Measurements from ENCODE around the gene KDF1.
"Not testable (repeated sequence)": the region's sequence is repeated elsewhere in the genome, so short reads cannot be mapped to it uniquely, and the experiment has no call there.

Gene KDF1

GRCh38 chr1:26994020-26994786 lies 33.9 kb upstream of the KDF1 start:
- no peak for DNase-seq

- DNase-seq, result peak; percentile 82
Observed at GRCh38 chr1:26993237-26994019, 33.2 kb upstream of the KDF1 start, which contains the start of gene TRNP1. Gene TRNP1, plus strand, starts transcription at chr1:26993692. Its CDS starts 95 bp downstream, at chr1:26993787.

- DNase-seq, result peak; percentile 65
Observed at GRCh38 chr1:26991310-26992116, 31.2 kb upstream of the KDF1 start.

- DNase-seq, result not testable (repeated sequence)
Observed at GRCh38 chr1:26989403-26990109, 29.3 kb upstream of the KDF1 start.

GRCh38 chr1:26986658-26987057 lies 26.4 kb upstream of the KDF1 start:
- no peak for DNase-seq

- DNase-seq, result no peak
Observed at GRCh38 chr1:26984291-26984690, 24.0 kb upstream of the KDF1 start.

GRCh38 chr1:26983863-26984262 lies 23.6 kb upstream of the KDF1 start:
- no peak for DNase-seq

- no peak for DNase-seq
Observed at GRCh38 chr1:26981146-26981846, 21.0 kb upstream of the KDF1 start.

- no peak for DNase-seq
Observed at GRCh38 chr1:26978901-26979300, 18.6 kb upstream of the KDF1 start.

- no peak for DNase-seq
Observed at GRCh38 chr1:26976621-26977510, 16.6 kb upstream of the KDF1 start.

GRCh38 chr1:26972821-26973220 lies 12.6 kb upstream of the KDF1 start:
- DNase-seq, result no peak

GRCh38 chr1:26972390-26972789 lies 12.1 kb upstream of the KDF1 start:
- no peak for DNase-seq

- no peak for DNase-seq
Observed at GRCh38 chr1:26971590-26971989, 11.3 kb upstream of the KDF1 start.

GRCh38 chr1:26970810-26971209 lies 10.5 kb upstream of the KDF1 start:
- no peak for DNase-seq

- no peak for DNase-seq
Observed at GRCh38 chr1:26965628-26966027, 5.4 kb upstream of the KDF1 start.

GRCh38 chr1:26965213-26965612 lies 4.9 kb upstream of the KDF1 start:
- no peak for DNase-seq

- DNase-seq, result peak; percentile 99
Observed at GRCh38 chr1:26961826-26962225, 1.6 kb upstream of the KDF1 start.

GRCh38 chr1:26960625-26960966 lies 328 bp upstream of the KDF1 start:
- DNase-seq, result no peak

GRCh38 chr1:26959270-26959669 lies 998 bp downstream of the KDF1 start:
- DNase-seq, result no peak

GRCh38 chr1:26957306-26957705 lies 3.0 kb downstream of the KDF1 start:
- DNase-seq, result no peak

GRCh38 chr1:26956321-26956720 lies 3.9 kb downstream of the KDF1 start:
- DNase-seq, result no peak

Measured in HCEC 1CT (cell line).